HepG2 (cell line): Measurements from ENCODE around the gene DNAJC10. TPM values are rescaled to one million over a fixed set of nuclear protein-coding genes. Genes with fewer than 3 reads are reported as not detected.
A peak's percentile ranks its signal among the peaks of the same experiment; 100 is the strongest.

Experiments
- CEBPG ChIP-seq: IDR thresholded peaks from 2 replicates; pipeline ENCODE4 v1.6.1; 2016
- ELF1 ChIP-seq: sonication (generic); formaldehyde crosslinking; IDR thresholded peaks from 2 replicates; pipeline ENCODE4 v1.4.0; 2020; ENCODE audit warnings: missing genetic modification reagents
- ETV5 ChIP-seq: IDR thresholded peaks from 2 replicates; pipeline ENCODE4 v1.6.1; 2018; ENCODE audit warnings: missing biosample characterization, missing genetic modification reagents, inconsistent platforms, borderline replicate concordance
- SOX13 ChIP-seq, 3 experiments: fragments of 450-650 bp in 1 of 3; sonication (generic) in 1 of 3; formaldehyde crosslinking in 1 of 3; IDR thresholded peaks in 2 of 3; conservative IDR thresholded peaks in 1 of 3; 2 replicates each; pipeline versions ENCODE4 v1.5.0 to v1.6.1; 2016 to 2020; ENCODE audit warnings: antibody characterized with exemption in 1 of 3, mild to moderate bottlenecking in 1 of 3, missing compliant biosample characterization in 1 of 3, missing genetic modification reagents in 1 of 3, moderate library complexity in 1 of 3
- TEAD2 ChIP-seq: sonication (generic); formaldehyde crosslinking; IDR thresholded peaks from 2 replicates; pipeline ENCODE4 v1.9.0; 2021; ENCODE audit warnings: missing genetic modification reagents
- TSC22D2 ChIP-seq: sonication (generic); formaldehyde crosslinking; IDR thresholded peaks from 2 replicates; pipeline ENCODE4 v1.5.1; 2020; ENCODE audit warnings: missing genetic modification reagents, mild to moderate bottlenecking, borderline replicate concordance
- ZNF326 ChIP-seq: sonication (generic); formaldehyde crosslinking; IDR thresholded peaks from 2 replicates; pipeline ENCODE4 v1.4.0; 2020; ENCODE audit warnings: missing genetic modification reagents, borderline replicate concordance
- polyA plus RNA-seq, 8 experiments: library from polyadenylated mRNA; depleted of rRNA in 3 of 8; stranded (reverse) in 7 of 8; unstranded in 1 of 8; fragments of >200 nt; fragmentation: Illumina TruSeq in 4 of 8; extraction: Trizol in 4 of 8; gene quantifications; 2 replicates each; pipeline versions ENCODE4 v1.2.1 to v1.2.3, GENCODE V29; 2011 to 2016; ENCODE audit warnings: low read depth in 4 of 8, missing spikeins in 1 of 8, mixed read lengths in 1 of 8; ENCODE audit not compliant: insufficient read depth in 1 of 8
- total RNA-seq, 5 experiments: library from RNA; depleted of rRNA; stranded (reverse); fragments of >200 nt; fragmentation: Illumina TruSeq; extraction: Trizol; gene quantifications; 2 replicates each; pipeline ENCODE4 v1.2.3, GENCODE V29; 2016; ENCODE audit warnings: low read depth in 1 of 5
- TF ChIP-seq, protein P1 (sequence below): IDR thresholded peaks from 2 replicates; pipeline ENCODE4 v1.6.1; 2016; ENCODE audit warnings: low read depth, missing genetic modification reagents, missing compliant biosample characterization

Gene DNAJC10
- total and polyA plus RNA-seq, 2 of the 13 experiments (the other 11 are each of a cell fraction or from before 2014, with no cell fraction given) = 44.1 to 178 TPM

DNA sequence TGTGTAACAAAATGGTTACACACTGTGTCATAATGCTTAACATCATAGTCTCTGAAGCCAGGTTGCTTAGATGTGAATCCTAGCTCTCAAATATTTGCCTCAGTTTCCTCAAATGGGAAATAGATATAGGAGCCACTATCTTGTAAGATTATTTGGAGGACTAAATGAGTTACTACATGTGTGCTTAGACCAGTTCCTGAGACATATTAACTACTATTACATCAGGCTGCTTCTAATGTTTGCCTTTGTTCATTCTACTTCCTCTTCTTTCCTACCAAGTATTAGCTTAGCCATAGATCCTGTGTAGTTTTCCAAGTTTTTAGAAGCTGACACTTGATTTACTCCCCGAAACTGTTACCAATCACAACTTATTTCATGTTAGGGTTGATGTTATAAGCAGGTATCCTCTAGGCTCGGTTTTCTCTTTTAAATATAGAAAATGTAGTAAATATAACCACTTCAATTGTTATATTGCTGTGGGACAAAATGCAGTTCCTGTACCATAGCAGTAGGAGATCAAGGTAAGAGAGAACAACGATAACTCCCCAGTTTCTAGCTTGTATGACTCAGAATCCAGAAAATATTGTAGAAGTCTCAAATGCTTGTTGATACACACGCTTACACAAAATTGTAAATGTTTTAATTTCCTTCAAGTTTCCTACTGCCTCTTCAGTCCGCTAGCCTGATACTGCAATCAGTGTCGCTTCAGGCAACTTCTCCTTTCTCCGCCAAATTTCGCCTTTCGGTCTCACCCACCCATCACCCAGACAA, 751 bp upstream of the DNAJC10 start (continued):
- TF ChIP-seq ZNF326 (CRISPR knock-in tag) (no peak), SOX13 (IDR thresholded peaks at IDR 0.05) (no peak), SOX13 (CRISPR knock-in tag; conservative IDR thresholded peaks at IDR 0.05 in 1 of 2, IDR thresholded peaks at IDR 0.05 in 1 of 2) (peak in 1 of 2 experiments; percentile 30; a peak in 1 of 4 replicates), TEAD2 (CRISPR knock-in tag) (no peak), ETV5 (CRISPR knock-in tag) (peak; percentile 14; the same call in 1 of the 2 replicates), ELF1 (CRISPR knock-in tag) (0 out of 2 replicates have a peak, but pooled peaks have one; percentile 17), CEBPG (CRISPR knock-in tag) (peak; percentile 84), TSC22D2 (CRISPR knock-in tag) (no peak)
- TF ChIP-seq, protein P1, sequence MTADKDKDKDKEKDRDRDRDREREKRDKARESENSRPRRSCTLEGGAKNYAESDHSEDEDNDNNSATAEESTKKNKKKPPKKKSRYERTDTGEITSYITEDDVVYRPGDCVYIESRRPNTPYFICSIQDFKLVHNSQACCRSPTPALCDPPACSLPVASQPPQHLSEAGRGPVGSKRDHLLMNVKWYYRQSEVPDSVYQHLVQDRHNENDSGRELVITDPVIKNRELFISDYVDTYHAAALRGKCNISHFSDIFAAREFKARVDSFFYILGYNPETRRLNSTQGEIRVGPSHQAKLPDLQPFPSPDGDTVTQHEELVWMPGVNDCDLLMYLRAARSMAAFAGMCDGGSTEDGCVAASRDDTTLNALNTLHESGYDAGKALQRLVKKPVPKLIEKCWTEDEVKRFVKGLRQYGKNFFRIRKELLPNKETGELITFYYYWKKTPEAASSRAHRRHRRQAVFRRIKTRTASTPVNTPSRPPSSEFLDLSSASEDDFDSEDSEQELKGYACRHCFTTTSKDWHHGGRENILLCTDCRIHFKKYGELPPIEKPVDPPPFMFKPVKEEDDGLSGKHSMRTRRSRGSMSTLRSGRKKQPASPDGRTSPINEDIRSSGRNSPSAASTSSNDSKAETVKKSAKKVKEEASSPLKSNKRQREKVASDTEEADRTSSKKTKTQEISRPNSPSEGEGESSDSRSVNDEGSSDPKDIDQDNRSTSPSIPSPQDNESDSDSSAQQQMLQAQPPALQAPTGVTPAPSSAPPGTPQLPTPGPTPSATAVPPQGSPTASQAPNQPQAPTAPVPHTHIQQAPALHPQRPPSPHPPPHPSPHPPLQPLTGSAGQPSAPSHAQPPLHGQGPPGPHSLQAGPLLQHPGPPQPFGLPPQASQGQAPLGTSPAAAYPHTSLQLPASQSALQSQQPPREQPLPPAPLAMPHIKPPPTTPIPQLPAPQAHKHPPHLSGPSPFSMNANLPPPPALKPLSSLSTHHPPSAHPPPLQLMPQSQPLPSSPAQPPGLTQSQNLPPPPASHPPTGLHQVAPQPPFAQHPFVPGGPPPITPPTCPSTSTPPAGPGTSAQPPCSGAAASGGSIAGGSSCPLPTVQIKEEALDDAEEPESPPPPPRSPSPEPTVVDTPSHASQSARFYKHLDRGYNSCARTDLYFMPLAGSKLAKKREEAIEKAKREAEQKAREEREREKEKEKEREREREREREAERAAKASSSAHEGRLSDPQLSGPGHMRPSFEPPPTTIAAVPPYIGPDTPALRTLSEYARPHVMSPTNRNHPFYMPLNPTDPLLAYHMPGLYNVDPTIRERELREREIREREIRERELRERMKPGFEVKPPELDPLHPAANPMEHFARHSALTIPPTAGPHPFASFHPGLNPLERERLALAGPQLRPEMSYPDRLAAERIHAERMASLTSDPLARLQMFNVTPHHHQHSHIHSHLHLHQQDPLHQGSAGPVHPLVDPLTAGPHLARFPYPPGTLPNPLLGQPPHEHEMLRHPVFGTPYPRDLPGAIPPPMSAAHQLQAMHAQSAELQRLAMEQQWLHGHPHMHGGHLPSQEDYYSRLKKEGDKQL = 0 out of 2 replicates have a peak, but pooled peaks have one; percentile 26
